Suprapubic skin (tissue), 4 donors: ENCODE results near the gene RABAC1. TPM values are rescaled to one million over a fixed set of nuclear protein-coding genes. Genes with fewer than 3 reads are reported as not detected.

Experiments
- DNase-seq, 2 donors: peaks; one replicate each; pipeline ENCODE4 v3.0.0-alpha.2; 2019; ENCODE audit warnings: low spot score in 2 of 2
- H3K27ac ChIP-seq: fragments of 200-600 bp; sonication (generic); one replicate; pipeline ENCODE4 v1.5.1; 2019
- H3K27me3 ChIP-seq: fragments of 200-600 bp; sonication (generic); one replicate; pipeline ENCODE4 v1.5.1; 2019
- H3K36me3 ChIP-seq: fragments of 200-600 bp; sonication (generic); one replicate; pipeline ENCODE4 v1.5.1; 2019
- H3K4me1 ChIP-seq: fragments of 200-600 bp; sonication (generic); one replicate; pipeline ENCODE4 v1.5.1; 2019
- H3K4me3 ChIP-seq: fragments of 200-600 bp; sonication (generic); one replicate; pipeline ENCODE4 v1.5.1; 2019; ENCODE audit warnings: mild to moderate bottlenecking
- H3K9me3 ChIP-seq: fragments of 200-600 bp; sonication (generic); one replicate; pipeline ENCODE4 v1.5.1; 2019
- CTCF ChIP-seq, 2 donors: fragments of 200-600 bp in 1 of 2; fragments of 450-650 bp in 1 of 2; sonication (generic) in 1 of 2; IDR thresholded peaks; one replicate each; pipeline ENCODE4 v1.5.1; 2016 to 2019; ENCODE audit warnings: antibody characterized with exemption in 2 of 2, mild to moderate bottlenecking in 1 of 2, moderate library complexity in 1 of 2
- EP300 ChIP-seq: sonication (generic); formaldehyde crosslinking; IDR thresholded peaks from one replicate; pipeline ENCODE4 v1.6.1; 2017; ENCODE audit warnings: antibody characterized with exemption
- POLR2A ChIP-seq, 2 donors: fragments of 450-650 bp; IDR thresholded peaks; one replicate each; pipeline ENCODE4 v1.6.1; 2017; ENCODE audit warnings: antibody characterized with exemption in 2 of 2, mild to moderate bottlenecking in 2 of 2, moderate library complexity in 2 of 2
- POLR2AphosphoS5 ChIP-seq, 3 donors: sonication (generic); formaldehyde crosslinking; IDR thresholded peaks; one replicate each; pipeline ENCODE4 v1.6.1; 2017; ENCODE audit warnings: antibody characterized with exemption in 3 of 3
- WGBS: methylation state at CpG from one replicate; pipeline ENCODE4 v1.1.5; 2018; 5-methylcytosine and 5-hydroxymethylcytosine counted together
- total RNA-seq, 4 donors: library from RNA; depleted of rRNA; stranded (reverse); fragments of >200 nt; gene quantifications; one replicate each; pipeline ENCODE4 v1.1.0, GENCODE V29; 2016

The RABAC1 gene
- total RNA-seq, 4 donors from 2014 or later: 75.2 to 137 (median 125) TPM

- H3K27ac ChIP-seq: no peak overlapping the region
- no peak for TF ChIP-seq POLR2A (IDR thresholded peaks at IDR 0.05)
- no peak for TF ChIP-seq EP300
- TF ChIP-seq CTCF (IDR thresholded peaks at IDR 0.05): no peak
- no peak for TF ChIP-seq POLR2AphosphoS5 (IDR thresholded peaks at IDR 0.05)
- no peaks in the 10 kb centered on the region for H3K9me3 ChIP-seq
- no peak for DNase-seq
- no peak overlapping the region for H3K4me3 ChIP-seq
- no peaks in the 10 kb centered on the region for H3K36me3 ChIP-seq
- H3K4me1 ChIP-seq: no peaks in the 10 kb centered on the region
- H3K27me3 ChIP-seq: peaks cover 14% of the 10 kb centered on the region
- WGBS: 78% methylated on average over 13 of the region's 17 CpGs
Observed at GRCh38 chr19:41984961-41985360, 25.8 kb upstream of the RABAC1 start.

GRCh38 chr19:41981724-41982123, 22.6 kb upstream of the RABAC1 start:
- Histone ChIP-seq H3K27me3 (peaks cover 8% of the 10 kb centered on the region), H3K36me3 (no peaks in the 10 kb centered on the region), H3K9me3 (no peaks in the 10 kb centered on the region), H3K4me3 (no peak overlapping the region), H3K27ac (no peak overlapping the region), H3K4me1 (no peaks in the 10 kb centered on the region)
- no peak for TF ChIP-seq POLR2A (IDR thresholded peaks at IDR 0.05)
- TF ChIP-seq EP300: no peak
- TF ChIP-seq CTCF (IDR thresholded peaks at IDR 0.05): no peak
- no peak for DNase-seq
- 93% methylated on average over 2 of the region's 15 CpGs for WGBS

GRCh38 chr19:41978470-41978869, 19.3 kb upstream of the RABAC1 start:
- no peaks in the 10 kb centered on the region for H3K9me3 ChIP-seq
- H3K36me3 ChIP-seq: no peaks in the 10 kb centered on the region
- peaks cover 8% of the 10 kb centered on the region for H3K27me3 ChIP-seq
- no peak overlapping the region for H3K4me3 ChIP-seq
- no peak for DNase-seq
- no peaks in the 10 kb centered on the region for H3K4me1 ChIP-seq
- TF ChIP-seq POLR2AphosphoS5 (IDR thresholded peaks at IDR 0.05): no peak
- TF ChIP-seq EP300: no peak
- no peak for TF ChIP-seq POLR2A (IDR thresholded peaks at IDR 0.05)
- TF ChIP-seq CTCF (IDR thresholded peaks at IDR 0.05): no peak
- no peak overlapping the region for H3K27ac ChIP-seq
- 83% methylated on average over 17 of the region's 17 CpGs for WGBS

- 84% methylated on average over 15 of the region's 22 CpGs for WGBS
- Histone ChIP-seq H3K4me1 (no peaks in the 10 kb centered on the region), H3K27ac (no peak overlapping the region), H3K27me3 (peaks cover 8% of the 10 kb centered on the region), H3K9me3 (no peaks in the 10 kb centered on the region), H3K4me3 (no peak overlapping the region), H3K36me3 (no peaks in the 10 kb centered on the region)
- no peak for DNase-seq
- no peak for TF ChIP-seq EP300
- no peak for TF ChIP-seq CTCF (IDR thresholded peaks at IDR 0.05)
- no peak for TF ChIP-seq POLR2AphosphoS5 (IDR thresholded peaks at IDR 0.05)
- TF ChIP-seq POLR2A (IDR thresholded peaks at IDR 0.05): no peak
Observed at GRCh38 chr19:41977916-41978315, 18.8 kb upstream of the RABAC1 start.

GRCh38 chr19:41974652-41975051, 15.5 kb upstream of the RABAC1 start:
- no peaks in the 10 kb centered on the region for H3K9me3 ChIP-seq
- no peaks in the 10 kb centered on the region for H3K36me3 ChIP-seq
- no peak for DNase-seq
- WGBS: 48% methylated on average over 6 of the region's 8 CpGs
- H3K27ac ChIP-seq: no peak overlapping the region
- no peak overlapping the region for H3K4me3 ChIP-seq
- no peaks in the 10 kb centered on the region for H3K27me3 ChIP-seq
- H3K4me1 ChIP-seq: no peaks in the 10 kb centered on the region
- TF ChIP-seq POLR2AphosphoS5 (IDR thresholded peaks at IDR 0.05) (no peak), CTCF (IDR thresholded peaks at IDR 0.05) (no peak), EP300 (no peak), POLR2A (IDR thresholded peaks at IDR 0.05) (no peak)
